ENCODE results near the gene R3HDM2. TPM values are rescaled to one million over a fixed set of nuclear protein-coding genes. Genes with fewer than 3 reads are reported as not detected.
"Not testable (repeated sequence)": the region's sequence is repeated elsewhere in the genome, so short reads cannot be mapped to it uniquely, and the experiment has no call there.

The R3HDM2 gene
- total RNA-seq, 1 donor from 2014 or later: 75.3 TPM

GRCh38 chr12:57452937-57453509, 22.2 kb upstream of the R3HDM2 start:
- peak; percentile 79 for DNase-seq (ENCODE audit: low spot score)

- no peak for DNase-seq (ENCODE audit: low spot score)
These were observed 21.5 kb upstream of the R3HDM2 start for GRCh38 chr12:57452181-57452936.

- no peak for DNase-seq (ENCODE audit: low spot score)
These were observed 20.5 kb upstream of the R3HDM2 start for GRCh38 chr12:57451233-57451778.

- no peak for DNase-seq (ENCODE audit: low spot score)
These were observed 19.2 kb upstream of the R3HDM2 start for GRCh38 chr12:57450057-57450456.

- no peak for DNase-seq (ENCODE audit: low spot score)
These were observed 18.5 kb upstream of the R3HDM2 start for GRCh38 chr12:57449375-57449774.

GRCh38 chr12:57448669-57449068, 17.8 kb upstream of the R3HDM2 start:
- no peak for DNase-seq (ENCODE audit: low spot score)

GRCh38 chr12:57446292-57446960, 15.6 kb upstream of the R3HDM2 start:
- no peak for DNase-seq (ENCODE audit: low spot score)

- no peak for DNase-seq (ENCODE audit: low spot score)
These were observed 13.9 kb upstream of the R3HDM2 start for GRCh38 chr12:57444744-57445143.

- DNase-seq (ENCODE audit: low spot score): not testable (repeated sequence)
These were observed 13.5 kb upstream of the R3HDM2 start for GRCh38 chr12:57444337-57444736.

GRCh38 chr12:57441846-57442427, 11.1 kb upstream of the R3HDM2 start:
- no peak for DNase-seq (ENCODE audit: low spot score)

GRCh38 chr12:57441393-57441792, 10.6 kb upstream of the R3HDM2 start:
- DNase-seq (ENCODE audit: low spot score): not testable (repeated sequence)

- no peak for DNase-seq (ENCODE audit: low spot score)
These were observed 9.0 kb upstream of the R3HDM2 start for GRCh38 chr12:57439762-57440266.

GRCh38 chr12:57438400-57438799, 7.6 kb upstream of the R3HDM2 start:
- no peak for DNase-seq (ENCODE audit: low spot score)

- DNase-seq (ENCODE audit: low spot score): no peak
These were observed 4.5 kb upstream of the R3HDM2 start for GRCh38 chr12:57435293-57435692.

GRCh38 chr12:57434517-57435223, 3.8 kb upstream of the R3HDM2 start, which contains the start of gene INHBC:
Gene INHBC (plus strand): TSS chr12:57434784. CDS start chr12:57434887, 103 bp downstream.
- DNase-seq (ENCODE audit: low spot score): no peak

- DNase-seq (ENCODE audit: low spot score): no peak
These were observed 2.5 kb upstream of the R3HDM2 start for GRCh38 chr12:57433370-57433769.

GRCh38 chr12:57431654-57432188, 878 bp upstream of the R3HDM2 start:
- no peak for DNase-seq (ENCODE audit: low spot score)

GRCh38 chr12:57430112-57430930, 522 bp downstream of the R3HDM2 start:
- DNase-seq (ENCODE audit: low spot score): no peak

- no peak for DNase-seq (ENCODE audit: low spot score)
These were observed 1.3 kb downstream of the R3HDM2 start for GRCh38 chr12:57429473-57430111.

GRCh38 chr12:57428965-57429364, 1.9 kb downstream of the R3HDM2 start:
- no peak for DNase-seq (ENCODE audit: low spot score)
